GM19239 (cell line): Measurements from ENCODE around the gene FYN.
"Not testable (repeated sequence)": the region's sequence is repeated elsewhere in the genome, so short reads cannot be mapped to it uniquely, and the experiment has no call there.

Experiments used
- DNase-seq: peaks from one replicate; pipeline ENCODE4 v3.0.0; 2011; ENCODE audit warnings: low spot score; ENCODE audit not compliant: insufficient read length
- FAIRE-seq: peaks from 2 replicates; lab custom pipeline; 2011; peaks lifted over from hg19 to GRCh38; lab: Jason Lieb, UNC

The FYN gene

DNA sequence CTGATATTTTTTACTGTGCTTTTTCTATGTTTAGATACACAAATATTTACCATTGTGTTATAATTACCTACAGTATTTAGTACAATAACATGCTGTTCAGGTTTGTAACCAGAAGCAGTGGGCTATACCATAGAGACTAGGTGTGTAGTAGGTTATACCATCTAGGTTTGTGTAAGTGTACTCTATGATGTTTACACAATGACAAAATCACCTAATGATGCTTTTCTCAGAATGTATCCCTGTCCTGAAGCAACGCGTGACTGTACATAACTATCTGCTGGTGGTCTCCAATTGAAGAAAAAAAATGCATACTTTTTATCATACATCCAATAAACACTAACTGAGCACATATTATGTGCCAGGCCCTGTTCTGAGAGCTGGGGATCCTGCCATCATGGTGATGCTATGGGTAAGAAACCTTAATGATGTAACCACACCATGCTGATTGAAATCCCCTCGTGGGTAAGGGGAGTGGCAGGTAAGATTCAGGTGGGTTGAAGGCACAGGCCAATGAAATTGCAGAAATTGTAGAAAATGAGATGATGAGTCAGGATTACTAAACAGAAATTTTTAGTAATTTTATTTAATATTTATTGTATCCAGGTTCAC lies 76.8 kb downstream of the FYN start:
- DNase-seq (no peak), FAIRE-seq (no peak)

GRCh38 chr6:111795558-111795957 lies 77.7 kb downstream of the FYN start:
- FAIRE-seq (no peak), DNase-seq (no peak)

DNA sequence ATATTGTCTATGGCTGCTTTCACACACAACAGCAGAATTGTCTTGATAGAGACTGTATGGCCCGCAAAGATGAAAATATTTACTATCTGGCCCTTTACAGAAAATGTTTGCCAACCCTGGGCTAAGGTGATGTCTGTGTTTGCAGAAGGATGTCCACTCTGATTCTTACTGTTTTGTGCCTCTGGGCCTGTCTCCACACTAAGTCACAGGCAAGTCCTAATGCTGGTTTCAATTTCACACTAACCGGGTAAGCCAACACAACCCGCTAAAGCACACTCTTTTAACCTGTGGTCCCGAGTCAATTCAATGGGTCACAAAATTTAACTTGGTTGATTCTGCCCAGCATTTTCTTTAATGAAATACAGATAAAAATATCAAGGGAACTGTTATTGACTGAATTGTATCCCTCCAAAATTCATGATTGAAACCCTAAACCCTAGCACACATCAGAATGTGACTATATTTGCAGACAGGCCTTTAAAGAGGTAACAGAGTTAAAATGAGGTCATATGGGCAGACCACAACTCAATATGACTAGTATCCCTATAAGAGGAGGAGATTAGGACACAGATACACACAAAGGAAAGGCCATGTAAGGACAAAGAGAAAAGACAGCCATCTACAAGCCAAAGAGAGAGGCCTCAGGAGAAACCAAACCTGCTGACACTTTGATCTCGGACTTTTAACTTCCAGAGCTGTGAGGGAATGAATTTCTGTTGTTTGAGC lies 78.4 kb downstream of the FYN start:
- DNase-seq (no peak), FAIRE-seq (no peak)

GRCh38 chr6:111794300-111794699 lies 79.0 kb downstream of the FYN start:
- no peak for FAIRE-seq
- no peak for DNase-seq

GRCh38 chr6:111793711-111794111 lies 79.5 kb downstream of the FYN start:
- FAIRE-seq (no peak), DNase-seq (no peak)

DNA sequence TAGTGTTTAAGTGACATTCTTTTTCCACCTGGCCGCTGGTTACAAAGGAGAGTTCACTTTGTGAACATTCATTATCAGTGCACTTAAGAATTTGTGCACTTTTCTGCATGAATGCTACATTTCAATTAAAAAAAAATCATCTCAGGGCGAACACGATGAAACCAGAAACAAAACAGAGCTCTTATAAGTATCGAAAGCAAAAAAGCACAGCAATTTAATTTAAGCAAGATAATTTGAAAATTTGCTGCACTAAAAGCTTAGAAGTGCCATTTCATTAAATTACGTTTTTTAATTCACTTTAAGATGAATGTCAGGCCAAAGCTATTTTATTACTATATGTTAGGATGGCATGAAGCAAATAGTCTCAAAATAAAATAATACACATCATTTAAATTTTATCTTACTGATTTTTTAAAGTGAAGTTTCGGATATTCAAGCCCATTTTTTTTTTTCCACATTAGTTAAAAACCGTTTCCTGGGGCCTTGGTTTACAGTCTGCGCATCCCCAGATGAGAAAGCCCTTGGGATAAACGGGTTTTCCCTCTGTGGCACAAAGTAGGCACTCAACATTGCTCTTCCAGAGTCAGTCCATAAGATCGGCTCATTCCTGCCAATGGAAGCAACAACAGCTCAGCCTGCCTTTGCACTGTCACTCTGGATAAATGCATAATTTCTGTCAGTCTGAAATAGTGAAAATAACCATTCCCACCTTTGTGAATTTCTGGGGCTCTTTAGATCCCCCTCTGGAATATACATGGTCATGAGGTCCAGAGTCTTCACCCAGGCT lies 80.1 kb downstream of the FYN start:
- FAIRE-seq (no peak), DNase-seq (no peak)

DNA sequence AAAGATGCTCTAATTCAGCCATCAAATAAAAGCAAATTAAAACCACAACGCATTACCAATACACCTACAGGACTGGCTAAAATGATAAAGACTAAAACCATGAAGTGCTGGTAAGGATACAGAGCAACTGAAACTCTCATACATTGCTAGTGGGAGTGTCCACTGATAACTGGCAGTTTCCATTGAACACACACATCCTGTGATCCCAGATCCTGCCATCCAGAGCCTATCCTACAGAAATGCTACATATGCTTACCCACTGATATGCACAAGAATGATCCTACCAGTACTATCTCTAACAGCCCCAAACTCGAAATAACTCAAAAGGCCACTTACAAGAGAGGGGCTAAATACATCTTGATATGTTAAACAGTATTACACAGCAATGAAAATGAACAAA lies 81.0 kb downstream of the FYN start:
- no peak for DNase-seq
- no peak for FAIRE-seq

- no peak for FAIRE-seq
- no peak for DNase-seq
These were observed 81.8 kb downstream of the FYN start for GRCh38 chr6:111791415-111791814.

- FAIRE-seq = no peak
These were observed 83.7 kb downstream of the FYN start for GRCh38 chr6:111789598-111789997.

DNA sequence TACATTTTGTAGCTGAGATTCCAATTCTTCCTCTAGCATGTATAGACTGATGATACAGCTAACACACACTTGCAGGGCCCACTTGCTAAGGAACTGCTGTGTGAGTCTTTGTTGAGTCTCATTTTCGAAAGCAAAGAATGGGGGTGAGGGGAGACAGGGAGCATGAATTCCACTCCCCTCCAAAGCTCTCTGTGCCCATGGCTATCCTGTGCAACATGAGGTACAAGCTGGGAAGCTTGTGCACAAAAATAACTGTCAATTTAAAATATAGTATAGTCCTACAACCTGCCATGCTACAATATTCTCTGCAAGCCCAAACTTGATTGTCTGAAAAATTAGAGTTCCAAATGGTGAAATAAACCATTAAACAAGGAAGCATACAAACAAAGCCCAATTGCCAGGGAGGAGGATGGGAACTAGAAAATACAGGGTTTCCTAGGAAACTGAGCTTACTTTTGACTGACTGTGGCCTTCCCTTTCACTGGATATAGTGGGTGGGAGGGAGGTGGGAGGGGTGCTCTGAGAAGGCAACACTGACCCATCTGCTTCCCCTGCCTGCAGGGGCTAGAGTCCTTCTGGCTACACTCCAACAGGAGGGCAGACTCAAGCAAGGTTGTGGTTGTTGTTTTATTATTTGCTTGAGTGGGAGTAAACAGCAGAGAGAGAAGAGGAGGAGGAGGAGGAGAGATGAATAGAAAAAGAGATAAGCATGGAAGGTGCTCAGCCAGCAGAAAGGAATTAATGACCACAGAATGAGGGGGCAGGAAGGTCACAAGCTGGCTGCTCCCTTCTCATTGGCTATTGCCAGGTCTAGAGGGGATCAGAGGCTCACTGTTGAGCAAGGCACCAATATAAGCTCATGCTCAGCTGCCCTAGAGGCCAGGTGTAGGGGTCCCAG lies 84.6 kb downstream of the FYN start:
- FAIRE-seq (no peak), DNase-seq (no peak)

More at GRCh38 chr6:111789598-111789997, 83.7 kb downstream of the FYN start:
- DNase-seq = no peak

GRCh38 chr6:111786151-111786550 lies 87.1 kb downstream of the FYN start:
- FAIRE-seq, DNase-seq: not testable (repeated sequence)

DNA sequence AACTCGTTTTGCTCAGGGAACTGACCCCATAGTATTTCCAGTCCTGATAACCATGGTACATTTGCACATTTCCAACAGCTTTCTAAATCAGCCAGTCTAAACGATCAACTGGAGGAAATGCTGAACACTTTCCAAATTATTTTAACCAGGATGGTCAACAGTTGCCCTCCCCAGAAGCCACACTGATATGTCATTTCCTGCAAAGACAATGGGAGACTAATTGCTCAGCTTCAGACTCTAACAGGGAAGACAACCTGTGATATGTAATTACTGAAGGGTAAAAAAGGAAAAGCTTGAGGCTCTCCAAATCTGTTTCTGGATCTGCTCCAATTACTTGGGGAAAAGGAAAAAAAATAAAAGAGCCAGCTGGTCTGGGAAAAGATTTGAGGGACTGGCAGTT lies 88.8 kb downstream of the FYN start:
- FAIRE-seq = no peak
- no peak for DNase-seq

- no peak for FAIRE-seq
These were observed 90.3 kb downstream of the FYN start for GRCh38 chr6:111782887-111783466.

DNA sequence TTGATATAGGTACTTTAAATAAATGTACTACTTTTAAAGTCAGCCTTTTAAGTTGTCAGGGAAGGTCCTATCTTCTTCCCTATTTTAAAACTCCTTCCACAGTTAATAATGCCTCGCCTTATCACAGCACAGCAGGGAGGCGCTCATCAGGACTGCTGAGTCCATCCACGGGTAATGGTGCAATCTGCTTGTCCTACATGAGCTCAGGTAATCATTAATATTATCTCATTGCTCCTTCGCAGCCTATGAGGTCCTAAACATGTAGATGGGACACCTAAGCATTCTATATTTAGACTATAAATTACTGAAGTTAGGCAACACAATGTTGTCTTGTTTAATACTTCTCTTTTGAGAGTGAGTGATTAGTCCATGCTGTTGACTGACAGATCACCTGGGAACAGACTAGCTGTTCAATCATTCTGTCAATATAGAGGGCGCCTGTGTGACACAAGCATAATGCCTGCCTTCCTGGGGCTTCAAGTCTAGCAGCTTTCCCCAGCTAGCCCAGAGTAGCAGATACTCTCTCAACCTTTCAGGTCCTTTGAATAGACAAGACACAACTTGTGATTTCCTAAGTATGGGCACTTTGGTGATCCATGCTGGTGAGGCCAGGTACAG lies 91.0 kb downstream of the FYN start:
- FAIRE-seq (no peak), DNase-seq (no peak)

More at GRCh38 chr6:111782887-111783466, 90.3 kb downstream of the FYN start:
- no peak for DNase-seq

DNA sequence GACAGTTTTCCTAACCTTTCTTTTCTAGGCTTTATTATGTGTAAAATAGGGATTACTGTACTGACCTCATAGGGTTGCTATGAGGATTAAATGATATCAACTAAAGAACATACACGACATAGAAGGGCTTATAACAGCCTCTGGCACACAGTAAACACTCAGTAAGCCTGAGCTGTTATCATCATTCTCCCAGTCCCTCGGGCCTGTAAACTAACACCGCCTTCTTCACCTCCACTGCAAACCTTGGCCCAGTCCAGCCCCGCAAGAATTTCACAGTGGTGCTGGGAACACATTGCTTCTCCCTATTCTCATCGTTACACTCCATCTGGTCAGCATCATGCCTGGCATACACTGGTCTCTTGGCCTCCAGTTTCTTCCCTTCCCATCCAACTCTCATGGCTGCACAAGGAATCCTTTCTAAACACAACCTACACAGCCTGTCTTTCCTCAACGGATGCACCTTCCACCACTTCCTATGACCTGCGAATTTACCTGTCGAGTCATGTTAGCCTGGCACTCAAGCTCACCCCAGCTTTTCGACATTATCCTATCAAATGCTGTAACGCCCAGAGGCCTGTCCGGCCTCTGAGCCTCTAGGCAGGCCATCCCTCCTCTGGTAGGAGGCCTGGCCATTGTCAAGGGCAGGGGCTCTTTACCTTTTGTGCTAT lies 92.1 kb downstream of the FYN start:
- no peak for DNase-seq
- FAIRE-seq = no peak

DNA sequence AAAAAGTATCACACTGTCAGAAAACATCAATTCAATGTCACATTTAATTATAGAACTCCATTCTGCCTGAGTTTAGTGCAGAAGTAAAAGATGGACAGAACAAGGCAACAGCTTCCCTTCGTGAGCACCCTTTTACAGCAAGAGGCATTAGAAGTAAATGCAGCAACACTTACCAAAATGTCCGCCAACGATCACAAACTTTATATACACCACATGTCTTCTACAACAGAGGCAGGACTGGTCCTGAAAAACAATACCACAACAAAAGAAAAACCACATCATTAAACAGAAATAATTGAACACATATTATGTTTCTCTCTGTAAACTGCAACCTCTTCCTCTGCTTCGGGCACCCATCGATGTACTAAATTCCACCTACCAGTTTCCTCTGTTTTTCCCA lies 92.9 kb downstream of the FYN start:
- no peak for FAIRE-seq
- DNase-seq = no peak

GRCh38 chr6:111779660-111780059 lies 93.6 kb downstream of the FYN start:
- DNase-seq = no peak
- no peak for FAIRE-seq

GRCh38 chr6:111779031-111779430 lies 94.2 kb downstream of the FYN start:
- FAIRE-seq (no peak), DNase-seq (no peak)

DNA sequence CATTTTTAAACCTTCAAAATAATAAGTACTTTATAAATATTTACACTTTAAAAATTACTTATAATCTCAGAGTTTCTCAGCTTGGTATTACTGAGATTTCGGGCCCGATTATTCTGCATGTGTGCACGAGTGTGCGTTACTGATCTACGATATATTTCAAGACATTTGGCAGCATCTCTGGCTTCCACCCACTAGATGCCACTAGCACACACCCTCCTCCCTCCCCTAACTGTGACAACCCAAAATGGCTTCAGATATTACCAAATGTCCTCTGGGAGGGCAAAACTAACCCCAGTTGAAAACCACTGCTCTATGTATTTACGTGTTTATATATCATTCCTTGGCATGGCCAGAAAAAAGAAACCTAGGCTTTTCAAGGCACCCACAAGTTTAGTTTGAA lies 95.9 kb downstream of the FYN start:
- FAIRE-seq = no peak

More for the DNA sequence above, 95.9 kb downstream of the FYN start:
- no peak for DNase-seq
